LoVo (cell line): Measurements from ENCODE around the gene DDX39B.
"Not testable (repeated sequence)": the region's sequence is repeated elsewhere in the genome, so short reads cannot be mapped to it uniquely, and the experiment has no call there.

ENCODE experiments used
- DNase-seq: peaks from one replicate; pipeline ENCODE4 v3.0.0-alpha.2; 2016; ENCODE audit warnings: low spot score

DDX39B gene

GRCh38 chr6:31575952-31576685 lies 34.3 kb upstream of the DDX39B start:
- DNase-seq: no peak

DNA sequence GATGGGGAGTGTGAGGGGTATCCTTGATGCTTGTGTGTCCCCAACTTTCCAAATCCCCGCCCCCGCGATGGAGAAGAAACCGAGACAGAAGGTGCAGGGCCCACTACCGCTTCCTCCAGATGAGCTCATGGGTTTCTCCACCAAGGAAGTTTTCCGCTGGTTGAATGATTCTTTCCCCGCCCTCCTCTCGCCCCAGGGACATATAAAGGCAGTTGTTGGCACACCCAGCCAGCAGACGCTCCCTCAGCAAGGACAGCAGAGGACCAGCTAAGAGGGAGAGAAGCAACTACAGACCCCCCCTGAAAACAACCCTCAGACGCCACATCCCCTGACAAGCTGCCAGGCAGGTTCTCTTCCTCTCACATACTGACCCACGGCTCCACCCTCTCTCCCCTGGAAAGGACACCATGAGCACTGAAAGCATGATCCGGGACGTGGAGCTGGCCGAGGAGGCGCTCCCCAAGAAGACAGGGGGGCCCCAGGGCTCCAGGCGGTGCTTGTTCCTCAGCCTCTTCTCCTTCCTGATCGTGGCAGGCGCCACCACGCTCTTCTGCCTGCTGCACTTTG lies 33.6 kb upstream of the DDX39B start, which contains the start of gene TNF:
Gene TNF (plus strand): TSS at position 231 of the 567 bp plus-strand sequence. CDS start 177 bp downstream, at position 408.
- no peak for DNase-seq

DNA sequence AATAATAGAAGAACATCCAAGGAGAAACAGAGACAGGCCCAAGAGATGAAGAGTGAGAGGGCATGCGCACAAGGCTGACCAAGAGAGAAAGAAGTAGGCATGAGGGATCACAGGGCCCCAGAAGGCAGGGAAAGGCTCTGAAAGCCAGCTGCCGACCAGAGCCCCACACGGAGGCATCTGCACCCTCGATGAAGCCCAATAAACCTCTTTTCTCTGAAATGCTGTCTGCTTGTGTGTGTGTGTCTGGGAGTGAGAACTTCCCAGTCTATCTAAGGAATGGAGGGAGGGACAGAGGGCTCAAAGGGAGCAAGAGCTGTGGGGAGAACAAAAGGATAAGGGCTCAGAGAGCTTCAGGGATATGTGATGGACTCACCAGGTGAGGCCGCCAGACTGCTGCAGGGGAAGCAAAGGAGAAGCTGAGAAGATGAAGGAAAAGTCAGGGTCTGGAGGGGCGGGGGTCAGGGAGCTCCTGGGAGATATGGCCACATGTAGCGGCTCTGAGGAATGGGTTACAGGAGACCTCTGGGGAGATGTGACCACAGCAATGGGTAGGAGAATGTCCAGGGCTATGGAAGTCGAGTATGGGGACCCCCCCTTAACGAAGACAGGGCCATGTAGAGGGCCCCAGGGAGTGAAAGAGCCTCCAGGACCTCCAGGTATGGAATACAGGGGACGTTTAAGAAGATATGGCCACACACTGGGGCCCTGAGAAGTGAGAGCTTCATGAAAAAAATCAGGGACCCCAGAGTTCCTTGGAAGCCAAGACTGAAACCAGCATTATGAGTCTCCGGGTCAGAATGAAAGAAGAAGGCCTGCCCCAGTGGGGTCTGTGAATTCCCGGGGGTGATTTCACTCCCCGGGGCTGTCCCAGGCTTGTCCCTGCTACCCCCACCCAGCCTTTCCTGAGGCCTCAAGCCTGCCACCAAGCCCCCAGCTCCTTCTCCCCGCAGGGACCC lies 32.6 kb upstream of the DDX39B start:
- no peak for DNase-seq

DNA sequence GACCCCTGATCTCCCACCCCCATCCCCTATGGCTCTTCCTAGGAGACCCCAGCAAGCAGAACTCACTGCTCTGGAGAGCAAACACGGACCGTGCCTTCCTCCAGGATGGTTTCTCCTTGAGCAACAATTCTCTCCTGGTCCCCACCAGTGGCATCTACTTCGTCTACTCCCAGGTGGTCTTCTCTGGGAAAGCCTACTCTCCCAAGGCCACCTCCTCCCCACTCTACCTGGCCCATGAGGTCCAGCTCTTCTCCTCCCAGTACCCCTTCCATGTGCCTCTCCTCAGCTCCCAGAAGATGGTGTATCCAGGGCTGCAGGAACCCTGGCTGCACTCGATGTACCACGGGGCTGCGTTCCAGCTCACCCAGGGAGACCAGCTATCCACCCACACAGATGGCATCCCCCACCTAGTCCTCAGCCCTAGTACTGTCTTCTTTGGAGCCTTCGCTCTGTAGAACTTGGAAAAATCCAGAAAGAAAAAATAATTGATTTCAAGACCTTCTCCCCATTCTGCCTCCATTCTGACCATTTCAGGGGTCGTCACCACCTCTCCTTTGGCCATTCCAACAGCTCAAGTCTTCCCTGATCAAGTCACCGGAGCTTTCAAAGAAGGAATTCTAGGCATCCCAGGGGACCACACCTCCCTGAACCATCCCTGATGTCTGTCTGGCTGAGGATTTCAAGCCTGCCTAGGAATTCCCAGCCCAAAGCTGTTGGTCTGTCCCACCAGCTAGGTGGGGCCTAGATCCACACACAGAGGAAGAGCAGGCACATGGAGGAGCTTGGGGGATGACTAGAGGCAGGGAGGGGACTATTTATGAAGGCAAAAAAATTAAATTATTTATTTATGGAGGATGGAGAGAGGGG lies 31.7 kb upstream of the DDX39B start:
- no peak for DNase-seq

DNA sequence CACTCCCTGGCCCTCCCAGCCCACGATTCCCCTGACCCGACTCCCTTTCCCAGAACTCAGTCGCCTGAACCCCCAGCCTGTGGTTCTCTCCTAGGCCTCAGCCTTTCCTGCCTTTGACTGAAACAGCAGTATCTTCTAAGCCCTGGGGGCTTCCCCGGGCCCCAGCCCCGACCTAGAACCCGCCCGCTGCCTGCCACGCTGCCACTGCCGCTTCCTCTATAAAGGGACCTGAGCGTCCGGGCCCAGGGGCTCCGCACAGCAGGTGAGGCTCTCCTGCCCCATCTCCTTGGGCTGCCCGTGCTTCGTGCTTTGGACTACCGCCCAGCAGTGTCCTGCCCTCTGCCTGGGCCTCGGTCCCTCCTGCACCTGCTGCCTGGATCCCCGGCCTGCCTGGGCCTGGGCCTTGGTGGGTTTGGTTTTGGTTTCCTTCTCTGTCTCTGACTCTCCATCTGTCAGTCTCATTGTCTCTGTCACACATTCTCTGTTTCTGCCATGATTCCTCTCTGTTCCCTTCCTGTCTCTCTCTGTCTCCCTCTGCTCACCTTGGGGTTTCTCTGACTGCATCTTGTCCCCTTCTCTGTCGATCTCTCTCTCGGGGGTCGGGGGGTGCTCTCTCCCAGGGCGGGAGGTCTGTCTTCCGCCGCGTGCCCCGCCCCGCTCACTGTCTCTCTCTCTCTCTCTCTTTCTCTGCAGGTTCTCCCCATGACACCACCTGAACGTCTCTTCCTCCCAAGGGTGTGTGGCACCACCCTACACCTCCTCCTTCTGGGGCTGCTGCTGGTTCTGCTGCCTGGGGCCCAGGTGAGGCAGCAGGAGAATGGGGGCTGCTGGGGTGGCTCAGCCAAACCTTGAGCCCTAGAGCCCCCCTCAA lies 30.5 kb upstream of the DDX39B start, which contains the start of gene LTA:
Gene LTA (plus strand): TSS at position 249 of the 871 bp plus-strand sequence. CDS start 454 bp downstream, at position 703.
- no peak for DNase-seq

DNA sequence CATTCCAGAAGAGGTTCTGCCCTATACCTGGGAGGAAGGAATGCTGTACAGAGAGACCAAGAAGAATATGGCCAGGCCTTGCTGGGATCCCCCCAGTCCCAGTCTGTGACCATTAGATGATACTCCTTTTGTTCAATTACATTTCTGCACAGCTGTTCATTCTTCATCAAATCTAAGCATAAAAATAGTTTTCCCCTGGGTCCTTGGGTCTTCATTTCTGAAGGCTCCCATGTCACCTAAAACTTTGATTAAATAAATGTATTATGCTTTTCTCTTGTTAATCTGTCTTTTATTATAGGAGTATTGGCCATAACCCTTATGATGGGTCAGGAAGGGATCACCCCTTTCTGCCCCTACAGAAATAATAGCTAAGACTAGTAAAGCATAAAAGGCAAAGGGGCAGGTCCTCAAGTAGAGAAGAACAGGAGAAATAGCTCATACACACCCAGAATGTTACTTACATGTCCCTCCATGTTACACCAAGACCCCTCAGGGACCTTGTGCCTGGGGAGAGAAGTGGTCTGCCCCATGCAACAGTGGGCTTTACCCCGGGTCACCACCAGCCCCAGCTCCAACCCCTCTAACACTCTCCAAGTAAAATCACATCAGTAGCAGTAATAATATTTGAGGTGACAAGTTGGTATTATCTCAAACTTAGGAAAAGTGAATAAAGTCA lies 28.2 kb upstream of the DDX39B start:
- DNase-seq: no peak

DNA sequence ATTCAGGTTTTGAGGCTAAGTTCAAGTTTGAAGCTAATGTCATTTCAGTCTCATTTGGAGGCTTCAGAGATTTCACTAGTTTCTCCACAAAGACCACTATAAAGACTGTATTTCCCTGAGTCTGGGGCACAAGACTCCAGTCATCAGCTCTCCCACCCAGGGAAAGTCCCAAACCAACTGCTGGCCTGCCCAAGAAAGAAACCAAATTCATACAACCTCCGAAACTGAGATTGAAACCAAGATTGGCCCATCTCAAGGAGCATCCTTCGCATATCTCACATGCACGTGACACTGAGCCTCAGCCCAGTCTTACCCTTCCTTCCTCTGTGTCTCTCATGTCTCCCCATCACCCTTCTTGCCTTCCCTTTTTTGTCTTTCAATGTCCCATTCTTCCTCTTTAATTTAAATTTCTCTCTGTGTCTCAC lies 26.7 kb upstream of the DDX39B start:
- no peak for DNase-seq

DNA sequence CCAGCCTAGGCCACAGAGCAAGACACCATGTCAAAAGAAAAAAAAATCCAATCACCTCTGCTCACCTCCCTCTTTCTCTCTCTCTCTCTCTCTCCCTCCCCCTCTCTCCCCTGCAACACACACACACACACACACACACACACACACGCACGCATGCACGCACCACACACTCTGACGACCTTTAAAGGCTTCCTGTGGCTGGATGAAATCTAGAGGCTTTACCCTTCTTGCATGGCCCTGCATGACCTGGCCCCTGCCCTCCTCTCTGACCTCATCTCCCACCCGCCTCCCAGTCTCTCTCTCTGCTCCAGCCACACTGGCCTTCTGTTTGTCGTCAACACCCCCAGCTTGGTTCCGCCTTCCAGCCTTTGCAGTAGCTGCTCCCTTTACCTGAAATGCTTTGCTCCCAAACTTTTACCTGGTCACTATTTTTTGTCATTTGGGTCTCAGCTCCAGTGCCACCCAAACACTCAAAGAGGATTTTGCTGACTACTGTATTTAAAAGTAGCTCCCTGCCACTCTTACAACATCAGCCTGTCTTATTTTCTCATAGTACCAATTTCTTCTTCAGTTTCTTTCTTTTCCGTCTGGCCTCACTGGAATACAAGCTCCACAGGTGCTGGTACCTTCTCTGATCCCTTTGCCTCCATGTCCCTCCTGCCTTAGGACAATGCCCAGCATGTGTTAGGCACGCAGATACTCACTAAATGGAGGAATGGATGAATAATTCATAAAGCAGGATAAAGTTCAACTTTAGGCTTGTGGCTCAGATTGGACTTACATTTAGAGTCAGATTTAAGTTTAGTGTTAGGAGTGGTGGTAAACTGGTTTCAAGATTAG lies 25.9 kb upstream of the DDX39B start:
- no peak for DNase-seq

DNA sequence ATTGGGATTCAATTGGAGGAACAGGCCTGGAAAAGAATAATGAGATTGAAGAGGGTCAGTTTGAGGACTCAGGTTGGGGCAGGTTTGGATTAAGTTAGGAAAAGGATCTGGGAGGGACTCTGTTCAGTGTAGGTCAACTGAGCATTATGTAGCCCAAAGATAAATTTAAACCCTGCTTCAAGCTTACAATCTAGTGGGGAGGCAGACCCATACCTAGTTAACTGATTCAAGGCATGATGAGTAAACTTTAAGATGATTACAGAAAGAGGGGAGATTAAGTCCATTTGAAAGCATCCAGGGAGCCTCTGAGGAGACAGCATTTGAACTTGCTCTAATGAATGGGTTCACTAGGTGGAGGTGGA lies 18.9 kb upstream of the DDX39B start:
- no peak for DNase-seq

DNA sequence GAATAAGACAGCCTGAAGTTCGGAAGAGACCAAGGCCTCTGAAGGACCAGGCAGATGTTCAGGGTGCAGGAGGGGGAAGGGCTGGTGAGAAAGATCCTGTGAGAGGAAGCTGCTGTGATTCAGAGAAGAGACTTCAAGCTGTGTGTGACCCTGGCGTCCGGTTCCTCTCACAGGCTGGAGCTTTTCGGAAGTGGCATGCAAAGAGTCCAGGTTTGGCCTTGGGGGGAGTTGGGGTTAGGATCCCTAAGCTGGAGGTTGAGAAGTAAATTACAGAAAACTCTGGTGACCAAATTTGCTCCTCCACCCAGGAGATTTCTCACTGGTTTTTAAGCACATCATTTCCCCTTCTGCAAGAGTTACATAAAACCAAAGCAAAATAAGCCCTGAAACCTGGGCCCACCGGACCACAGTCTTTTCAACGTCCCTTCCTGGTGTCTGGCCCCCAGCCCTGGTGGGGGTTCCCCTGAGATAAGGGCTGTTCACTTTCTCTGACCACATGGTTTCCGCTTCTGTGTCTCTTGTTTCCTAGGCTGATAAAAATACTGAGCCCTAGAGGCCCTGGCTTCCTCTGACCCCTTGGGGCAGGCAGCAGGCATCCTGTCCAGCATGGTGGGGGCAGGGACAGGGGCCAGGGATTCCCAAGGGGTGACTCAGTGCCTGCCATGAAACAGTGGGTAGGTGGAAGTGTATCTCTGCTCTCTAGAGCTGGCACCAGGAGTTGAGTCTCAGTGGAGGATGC lies 18.3 kb upstream of the DDX39B start:
- DNase-seq: no peak

DNA sequence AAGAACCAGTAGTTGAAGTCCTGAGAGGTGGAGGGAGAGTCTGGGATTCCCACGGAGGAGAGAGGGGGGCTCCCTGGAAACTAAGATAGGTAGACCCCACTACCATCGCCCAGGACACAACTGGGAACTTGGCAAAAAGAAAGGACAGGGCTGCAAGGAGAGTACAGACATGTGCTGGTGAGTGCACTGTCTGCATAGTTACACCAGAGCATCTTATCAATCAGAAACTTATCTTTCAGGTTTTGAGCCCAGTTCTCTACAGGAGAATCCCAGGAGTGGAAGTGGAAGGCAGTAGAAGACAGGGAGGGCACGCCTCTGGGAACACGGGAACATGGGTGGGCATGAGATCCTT lies 17.8 kb upstream of the DDX39B start:
- no peak for DNase-seq

DNA sequence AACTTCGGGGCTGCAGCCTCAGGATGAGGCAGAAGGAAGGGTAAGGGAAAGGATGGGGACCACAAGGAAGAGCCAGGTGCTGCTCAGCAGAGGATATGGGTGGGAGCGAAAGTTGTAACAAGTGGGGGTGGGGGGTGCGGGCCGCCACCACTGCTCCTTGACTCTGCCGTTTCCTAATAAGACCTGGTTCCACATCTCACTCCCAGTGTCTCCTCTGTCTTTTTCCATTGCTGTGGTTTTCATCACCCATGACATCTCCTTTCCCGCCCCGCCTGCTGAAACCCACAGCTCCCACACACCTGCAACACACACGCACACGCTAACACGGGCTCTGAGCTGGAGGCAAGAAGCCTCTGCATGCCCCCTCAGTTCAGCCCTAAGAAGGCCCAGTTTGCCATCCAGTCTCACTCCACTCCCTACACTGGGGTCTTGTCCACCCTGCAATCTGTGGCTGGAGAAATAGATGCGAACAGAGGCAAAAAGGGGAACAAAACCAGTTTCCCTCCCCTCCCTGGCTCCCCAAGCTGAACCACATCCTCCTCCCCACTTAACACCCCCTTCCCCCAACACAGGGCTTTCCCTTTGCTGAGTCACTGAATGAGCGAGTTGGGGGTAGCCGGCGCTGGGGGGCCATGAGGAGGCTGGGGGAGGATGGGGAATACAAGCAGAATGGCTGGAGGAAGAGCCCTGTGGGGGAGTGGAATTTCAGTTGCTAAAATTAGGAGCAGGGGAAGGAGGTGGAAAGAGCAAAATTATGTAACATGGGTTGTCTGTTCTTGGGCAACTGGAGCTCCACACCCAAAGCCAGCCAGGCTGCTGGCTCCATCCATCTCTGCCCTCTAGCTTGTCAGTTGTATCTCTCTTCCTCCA lies 17.1 kb upstream of the DDX39B start:
- no peak for DNase-seq

DNA sequence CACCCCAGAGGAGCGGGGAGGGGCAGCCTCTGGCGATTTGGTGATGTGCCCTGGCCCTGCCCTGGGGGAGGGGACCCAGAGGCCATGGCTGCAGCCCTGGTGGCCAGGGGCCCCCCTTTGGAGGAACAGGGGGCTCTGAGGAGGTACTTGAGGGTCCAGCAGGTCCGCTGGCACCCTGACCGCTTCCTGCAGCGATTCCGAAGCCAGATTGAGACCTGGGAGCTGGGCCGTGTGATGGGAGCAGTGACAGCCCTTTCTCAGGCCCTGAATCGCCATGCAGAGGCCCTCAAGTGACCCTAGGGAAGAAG lies 16.5 kb upstream of the DDX39B start:
- no peak for DNase-seq

GRCh38 chr6:31557443-31558317 lies 15.9 kb upstream of the DDX39B start:
- no peak for DNase-seq

GRCh38 chr6:31556307-31556706 lies 14.5 kb upstream of the DDX39B start:
- DNase-seq: no peak

DNA sequence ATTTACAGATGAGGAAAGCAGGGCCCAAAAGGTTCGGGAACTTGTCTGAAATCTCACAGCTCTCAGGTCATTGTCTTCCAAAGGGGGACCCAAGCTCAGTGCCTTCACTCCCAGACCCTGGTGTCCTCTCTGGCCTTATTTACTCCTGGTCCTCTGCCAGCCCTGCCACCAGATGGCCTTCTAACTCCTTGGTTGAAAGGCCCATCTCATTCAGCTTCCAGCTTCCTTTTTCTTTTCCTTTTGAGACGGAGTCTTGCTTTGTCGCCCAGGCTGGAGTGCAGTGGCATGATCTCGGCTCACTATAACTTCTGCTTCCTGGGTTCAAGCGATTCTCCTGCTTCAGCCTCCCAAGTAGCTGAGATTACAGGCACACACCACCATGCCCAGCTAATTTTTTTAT lies 9.6 kb upstream of the DDX39B start:
- DNase-seq: not testable (repeated sequence)

GRCh38 chr6:31548544-31548873 lies 6.7 kb upstream of the DDX39B start:
- no peak for DNase-seq
